SK-N-SH (cell line): Measurements from ENCODE around the gene PTPA. TPM values are rescaled to one million over a fixed set of nuclear protein-coding genes. Genes with fewer than 3 reads are reported as not detected.

ENCODE experiments used
- CTCF ChIA-PET: fragments of 300-600, 350-600 bp; formaldehyde crosslinking; extraction: SDS; loops from one replicate; lab custom pipeline; 2021; lab: Yijun Ruan, JAX
- POLR2A ChIA-PET: fragments of 350-600 bp; sonication (Branson Sonifier 250); formaldehyde crosslinking; extraction: SDS; loops from one replicate; lab custom pipeline; 2020; ENCODE audit warnings: antibody characterized with exemption, inconsistent platforms; lab: Yijun Ruan, JAX
- DNase-seq: peaks from one replicate; pipeline ENCODE4 v3.0.0; 2012
- H2AFZ ChIP-seq: fragments of 200-600 bp; sonication (generic); 2 replicates; pipeline ENCODE4 v1.8.1; 2016; ENCODE audit warnings: antibody characterized with exemption, mild to moderate bottlenecking, low read depth
- H3F3A ChIP-seq: fragments of 200-600 bp; sonication (generic); replicated peaks from 2 replicates; pipeline ENCODE3; 2016; ENCODE audit warnings: antibody characterized with exemption, mild to moderate bottlenecking; ENCODE audit not compliant: insufficient read depth
- H3K27ac ChIP-seq, 2 experiments: fragments of 200-500 bp in 1 of 2; fragments of 200-600 bp in 1 of 2; sonication (Bioruptor generic) in 1 of 2; sonication (generic), shearing (Covaris generic) in 1 of 2; 2 replicates each; pipeline versions ENCODE4 v1.5.1 to v1.6.1; 2014 to 2016; ENCODE audit warnings: low read depth in 2 of 2, inconsistent platforms in 1 of 2, low read length in 1 of 2, mild to moderate bottlenecking in 1 of 2, mixed read lengths in 1 of 2
- H3K27me3 ChIP-seq: fragments of 200-600 bp; sonication (generic), shearing (Covaris generic); 2 replicates; pipeline ENCODE4 v1.6.1; 2016; ENCODE audit warnings: mixed run types; ENCODE audit not compliant: insufficient read depth
- H3K36me3 ChIP-seq, 2 experiments: fragments of 200-500 bp in 1 of 2; fragments of 200-600 bp in 1 of 2; sonication (Bioruptor generic) in 1 of 2; sonication (generic) in 1 of 2; replicated peaks in 1 of 2; 2 replicates each; pipeline versions ENCODE3 to v1.5.1; 2014 to 2016; ENCODE audit warnings: low read length in 1 of 2, mild to moderate bottlenecking in 1 of 2; ENCODE audit not compliant: insufficient read depth in 2 of 2, control insufficient read depth in 1 of 2
- H3K4me1 ChIP-seq, 2 experiments: fragments of 200-500 bp in 1 of 2; fragments of 200-600 bp in 1 of 2; sonication (Bioruptor generic) in 1 of 2; sonication (generic), shearing (Covaris generic) in 1 of 2; 2 replicates each; pipeline versions ENCODE4 v1.5.1 to v1.6.1; 2014 to 2016; ENCODE audit warnings: low read depth in 1 of 2, low read length in 1 of 2, mixed run types in 1 of 2; ENCODE audit not compliant: insufficient read depth in 2 of 2, control insufficient read depth in 1 of 2
- H3K4me2 ChIP-seq: fragments of 200-600 bp; sonication (generic), shearing (Covaris generic); 2 replicates; pipeline ENCODE4 v1.6.1; 2017; ENCODE audit warnings: mixed run types
- H3K4me3 ChIP-seq, 2 experiments: fragments of 200-500 bp in 1 of 2; fragments of 200-600 bp in 1 of 2; sonication (Bioruptor generic) in 1 of 2; sonication (generic), shearing (Covaris generic) in 1 of 2; 2 replicates each; pipeline versions ENCODE4 v1.5.1 to v1.8.1; 2014 to 2016; ENCODE audit warnings: low read depth in 2 of 2, inconsistent platforms in 1 of 2, low read length in 1 of 2, mild to moderate bottlenecking in 1 of 2, mixed read lengths in 1 of 2, moderate library complexity in 1 of 2
- H3K79me2 ChIP-seq: fragments of 200-600 bp; sonication (generic); 2 replicates; pipeline ENCODE4 v1.8.1; 2017; ENCODE audit warnings: mild to moderate bottlenecking; ENCODE audit not compliant: insufficient read depth
- H3K9ac ChIP-seq: fragments of 200-600 bp; sonication (generic); 2 replicates; pipeline ENCODE4 v1.6.1; 2017; ENCODE audit warnings: mixed run types
- H3K9me2 ChIP-seq: fragments of 200-600 bp; sonication (generic); 2 replicates; pipeline ENCODE4 v1.6.1; 2017; ENCODE audit warnings: mixed run types
- H3K9me3 ChIP-seq: fragments of 200-600 bp; sonication (generic); 2 replicates; pipeline ENCODE4 v1.6.1; 2017; ENCODE audit warnings: mixed run types, mild to moderate bottlenecking, moderate library complexity
- H4K20me1 ChIP-seq: fragments of 200-600 bp; sonication (generic); 2 replicates; pipeline ENCODE4 v1.6.1; 2017; ENCODE audit warnings: mild to moderate bottlenecking, mixed run types; ENCODE audit not compliant: insufficient read depth
- CHD2 ChIP-seq: fragments of 150-350 bp; IDR thresholded peaks from 2 replicates; pipeline ENCODE4 v1.6.1; 2018; ENCODE audit warnings: low read length; ENCODE audit not compliant: partially characterized antibody
- FOSL2 ChIP-seq: IDR thresholded peaks from 2 replicates; pipeline ENCODE4 v1.4.0; 2012; ENCODE audit warnings: low read depth, mild to moderate bottlenecking, moderate library complexity, borderline replicate concordance
- FOXJ3 ChIP-seq: sonication (generic); formaldehyde crosslinking; IDR thresholded peaks from 2 replicates; pipeline ENCODE4 v1.5.1; 2020; ENCODE audit warnings: mild to moderate bottlenecking, missing genetic modification reagents
- FOXM1 ChIP-seq: IDR thresholded peaks from 2 replicates; pipeline ENCODE4 v1.4.0; 2012; ENCODE audit warnings: low read depth, mild to moderate bottlenecking
- GATA2 ChIP-seq: sonication (generic); formaldehyde crosslinking; IDR thresholded peaks from 2 replicates; pipeline ENCODE4 v1.5.0; 2020; ENCODE audit warnings: mild to moderate bottlenecking, missing genetic modification reagents
- NFIC ChIP-seq: IDR thresholded peaks from 2 replicates; pipeline ENCODE4 v1.4.0; 2012; ENCODE audit warnings: borderline replicate concordance
- RAD21 ChIP-seq: IDR thresholded peaks from 2 replicates; pipeline ENCODE4 v1.6.1; 2012; ENCODE audit warnings: mild to moderate bottlenecking, low read length
- RCOR1 ChIP-seq: fragments of 150-350 bp; IDR thresholded peaks from 2 replicates; pipeline ENCODE4 v1.6.1; 2017; ENCODE audit warnings: antibody characterized with exemption, low read length
- RXRA ChIP-seq: IDR thresholded peaks from 2 replicates; pipeline ENCODE4 v1.4.0; 2012; ENCODE audit warnings: low read depth, mild to moderate bottlenecking, borderline replicate concordance
- SIN3A ChIP-seq: IDR thresholded peaks from 2 replicates; pipeline ENCODE4 v1.6.1; 2012; ENCODE audit warnings: low read depth, mild to moderate bottlenecking, low read length, moderate library complexity, borderline replicate concordance
- TCF12 ChIP-seq: IDR thresholded peaks from 2 replicates; pipeline ENCODE4 v1.4.0; 2012
- TEAD4 ChIP-seq: IDR thresholded peaks from 2 replicates; pipeline ENCODE4 v1.4.0; 2012; ENCODE audit warnings: mild to moderate bottlenecking, borderline replicate concordance; ENCODE audit not compliant: insufficient read depth
- WGBS: methylation state at CpG from one replicate; pipeline ENCODE4 v1.1.6; 2017; ENCODE audit warnings: low lambda C conversion rate; 5-methylcytosine and 5-hydroxymethylcytosine counted together
- polyA plus RNA-seq, 3 experiments: library from polyadenylated mRNA; depleted of rRNA; stranded (reverse); fragments of >200 nt; gene quantifications; 2 replicates each; pipeline ENCODE4 v1.2.3, GENCODE V29; 2012
- TF ChIP-seq, protein P1 (sequence below): IDR thresholded peaks from 2 replicates; pipeline ENCODE4 v1.6.1; 2012; ENCODE audit warnings: mild to moderate bottlenecking, low read depth, low read length, moderate library complexity
- TF ChIP-seq, protein P2 (sequence below): IDR thresholded peaks from 2 replicates; pipeline ENCODE4; 2012
- TF ChIP-seq, protein P3 (sequence below): fragments of 200-600 bp; sonication (generic); IDR thresholded peaks from 2 replicates; pipeline ENCODE4 v1.6.1; 2017; ENCODE audit warnings: antibody characterized with exemption, mild to moderate bottlenecking, moderate library complexity
- TF ChIP-seq, protein P4 (sequence below): IDR thresholded peaks from 2 replicates; pipeline ENCODE4 v1.4.0; 2012; ENCODE audit warnings: low read depth, borderline replicate concordance
- TF ChIP-seq, protein P5 (sequence below): IDR thresholded peaks from 2 replicates; pipeline ENCODE4 v1.4.0; 2012; ENCODE audit warnings: low read depth, borderline replicate concordance

PTPA gene
- polyA plus RNA-seq, 1 of the 3 experiments (the other 2 are of a cell fraction): 130 TPM

DNA sequence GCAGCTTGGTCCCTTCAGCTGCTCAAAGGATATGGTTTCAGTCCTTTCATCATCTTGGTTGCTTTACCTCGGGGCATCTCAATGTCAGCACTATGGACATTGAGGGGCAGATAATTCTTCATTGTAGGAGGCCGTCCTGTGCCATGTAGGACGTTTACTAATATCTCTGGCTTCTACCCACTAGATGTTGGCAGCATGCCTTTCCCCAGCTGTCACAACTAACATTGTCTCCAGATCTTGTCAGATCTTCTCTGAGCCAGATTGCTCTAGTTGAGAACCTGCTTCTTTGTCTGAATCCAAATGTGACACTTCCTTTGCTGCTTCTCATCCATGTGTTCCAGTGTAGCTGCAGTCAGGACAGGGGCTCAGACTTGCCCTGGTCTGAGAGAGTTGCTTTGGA, 10.3 kb downstream of the PTPA start:
- Histone ChIP-seq H3K4me1 (peaks cover 2 to 15% of the 10 kb centered on the region in 2 experiments; a peak in 3 of 4 replicates), H3K79me2 (peaks cover 50% of the 10 kb centered on the region), H2AFZ (no peak overlapping the region), H4K20me1 (no peaks in the 10 kb centered on the region), H3K9ac (peak overlapping the region; percentile 39; the same call in 1 of the 2 replicates), H3K27me3 (no peaks in the 10 kb centered on the region), H3K4me2 (peak overlapping the region; percentile 25; the same call in 1 of the 2 replicates), H3K9me3 (no peaks in the 10 kb centered on the region), H3K27ac (peak overlapping the region; percentile 1 to 59; a peak in 3 of 4 replicates), H3K4me3 (no peak overlapping the region), H3K36me3 (peaks cover 7 to 9% of the 10 kb centered on the region in 2 experiments), H3K9me2 (no peaks in the 10 kb centered on the region), H3F3A (peaks cover 4% of the 10 kb centered on the region)
- ChIA-PET POLR2A (interaction anchor here (0.6 kb wide), 1 partner anchor 205 kb away, joined by 3 read pairs; no protein-coding TSS in a partner anchor), CTCF (interaction anchor here (0.5 to 16.0 kb wide), 6 partner anchors 9 to 520 kb away, joined by 3 to 211 read pairs (median 6); partner anchors contain the start of gene C9orf50)
- no peak for TF ChIP-seq RCOR1
- TF ChIP-seq SIN3A: 0 out of 2 replicates have a peak, but pooled peaks have one; percentile 16
- TF ChIP-seq NFIC: peak; percentile 28; the same call in 1 of the 2 replicates
- no peak for TF ChIP-seq CHD2
- TF ChIP-seq, protein P1, sequence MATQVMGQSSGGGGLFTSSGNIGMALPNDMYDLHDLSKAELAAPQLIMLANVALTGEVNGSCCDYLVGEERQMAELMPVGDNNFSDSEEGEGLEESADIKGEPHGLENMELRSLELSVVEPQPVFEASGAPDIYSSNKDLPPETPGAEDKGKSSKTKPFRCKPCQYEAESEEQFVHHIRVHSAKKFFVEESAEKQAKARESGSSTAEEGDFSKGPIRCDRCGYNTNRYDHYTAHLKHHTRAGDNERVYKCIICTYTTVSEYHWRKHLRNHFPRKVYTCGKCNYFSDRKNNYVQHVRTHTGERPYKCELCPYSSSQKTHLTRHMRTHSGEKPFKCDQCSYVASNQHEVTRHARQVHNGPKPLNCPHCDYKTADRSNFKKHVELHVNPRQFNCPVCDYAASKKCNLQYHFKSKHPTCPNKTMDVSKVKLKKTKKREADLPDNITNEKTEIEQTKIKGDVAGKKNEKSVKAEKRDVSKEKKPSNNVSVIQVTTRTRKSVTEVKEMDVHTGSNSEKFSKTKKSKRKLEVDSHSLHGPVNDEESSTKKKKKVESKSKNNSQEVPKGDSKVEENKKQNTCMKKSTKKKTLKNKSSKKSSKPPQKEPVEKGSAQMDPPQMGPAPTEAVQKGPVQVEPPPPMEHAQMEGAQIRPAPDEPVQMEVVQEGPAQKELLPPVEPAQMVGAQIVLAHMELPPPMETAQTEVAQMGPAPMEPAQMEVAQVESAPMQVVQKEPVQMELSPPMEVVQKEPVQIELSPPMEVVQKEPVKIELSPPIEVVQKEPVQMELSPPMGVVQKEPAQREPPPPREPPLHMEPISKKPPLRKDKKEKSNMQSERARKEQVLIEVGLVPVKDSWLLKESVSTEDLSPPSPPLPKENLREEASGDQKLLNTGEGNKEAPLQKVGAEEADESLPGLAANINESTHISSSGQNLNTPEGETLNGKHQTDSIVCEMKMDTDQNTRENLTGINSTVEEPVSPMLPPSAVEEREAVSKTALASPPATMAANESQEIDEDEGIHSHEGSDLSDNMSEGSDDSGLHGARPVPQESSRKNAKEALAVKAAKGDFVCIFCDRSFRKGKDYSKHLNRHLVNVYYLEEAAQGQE: no peak
- TF ChIP-seq RAD21: no peak
- TF ChIP-seq, protein P2, sequence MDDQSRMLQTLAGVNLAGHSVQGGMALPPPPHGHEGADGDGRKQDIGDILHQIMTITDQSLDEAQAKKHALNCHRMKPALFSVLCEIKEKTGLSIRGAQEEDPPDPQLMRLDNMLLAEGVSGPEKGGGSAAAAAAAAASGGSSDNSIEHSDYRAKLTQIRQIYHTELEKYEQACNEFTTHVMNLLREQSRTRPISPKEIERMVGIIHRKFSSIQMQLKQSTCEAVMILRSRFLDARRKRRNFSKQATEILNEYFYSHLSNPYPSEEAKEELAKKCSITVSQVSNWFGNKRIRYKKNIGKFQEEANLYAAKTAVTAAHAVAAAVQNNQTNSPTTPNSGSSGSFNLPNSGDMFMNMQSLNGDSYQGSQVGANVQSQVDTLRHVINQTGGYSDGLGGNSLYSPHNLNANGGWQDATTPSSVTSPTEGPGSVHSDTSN: peak; percentile 58; the same call in 1 of the 2 replicates
- TF ChIP-seq, protein P3, sequence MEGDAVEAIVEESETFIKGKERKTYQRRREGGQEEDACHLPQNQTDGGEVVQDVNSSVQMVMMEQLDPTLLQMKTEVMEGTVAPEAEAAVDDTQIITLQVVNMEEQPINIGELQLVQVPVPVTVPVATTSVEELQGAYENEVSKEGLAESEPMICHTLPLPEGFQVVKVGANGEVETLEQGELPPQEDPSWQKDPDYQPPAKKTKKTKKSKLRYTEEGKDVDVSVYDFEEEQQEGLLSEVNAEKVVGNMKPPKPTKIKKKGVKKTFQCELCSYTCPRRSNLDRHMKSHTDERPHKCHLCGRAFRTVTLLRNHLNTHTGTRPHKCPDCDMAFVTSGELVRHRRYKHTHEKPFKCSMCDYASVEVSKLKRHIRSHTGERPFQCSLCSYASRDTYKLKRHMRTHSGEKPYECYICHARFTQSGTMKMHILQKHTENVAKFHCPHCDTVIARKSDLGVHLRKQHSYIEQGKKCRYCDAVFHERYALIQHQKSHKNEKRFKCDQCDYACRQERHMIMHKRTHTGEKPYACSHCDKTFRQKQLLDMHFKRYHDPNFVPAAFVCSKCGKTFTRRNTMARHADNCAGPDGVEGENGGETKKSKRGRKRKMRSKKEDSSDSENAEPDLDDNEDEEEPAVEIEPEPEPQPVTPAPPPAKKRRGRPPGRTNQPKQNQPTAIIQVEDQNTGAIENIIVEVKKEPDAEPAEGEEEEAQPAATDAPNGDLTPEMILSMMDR: no peak
- TF ChIP-seq, protein P4, sequence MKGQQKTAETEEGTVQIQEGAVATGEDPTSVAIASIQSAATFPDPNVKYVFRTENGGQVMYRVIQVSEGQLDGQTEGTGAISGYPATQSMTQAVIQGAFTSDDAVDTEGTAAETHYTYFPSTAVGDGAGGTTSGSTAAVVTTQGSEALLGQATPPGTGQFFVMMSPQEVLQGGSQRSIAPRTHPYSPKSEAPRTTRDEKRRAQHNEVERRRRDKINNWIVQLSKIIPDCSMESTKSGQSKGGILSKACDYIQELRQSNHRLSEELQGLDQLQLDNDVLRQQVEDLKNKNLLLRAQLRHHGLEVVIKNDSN: no peak
- TF ChIP-seq FOSL2: no peak
- TF ChIP-seq TCF12: peak; percentile 43; the same call in 1 of the 2 replicates
- no peak for TF ChIP-seq FOXM1
- no peak for TF ChIP-seq FOXJ3 (CRISPR knock-in tag)
- TF ChIP-seq, protein P5, sequence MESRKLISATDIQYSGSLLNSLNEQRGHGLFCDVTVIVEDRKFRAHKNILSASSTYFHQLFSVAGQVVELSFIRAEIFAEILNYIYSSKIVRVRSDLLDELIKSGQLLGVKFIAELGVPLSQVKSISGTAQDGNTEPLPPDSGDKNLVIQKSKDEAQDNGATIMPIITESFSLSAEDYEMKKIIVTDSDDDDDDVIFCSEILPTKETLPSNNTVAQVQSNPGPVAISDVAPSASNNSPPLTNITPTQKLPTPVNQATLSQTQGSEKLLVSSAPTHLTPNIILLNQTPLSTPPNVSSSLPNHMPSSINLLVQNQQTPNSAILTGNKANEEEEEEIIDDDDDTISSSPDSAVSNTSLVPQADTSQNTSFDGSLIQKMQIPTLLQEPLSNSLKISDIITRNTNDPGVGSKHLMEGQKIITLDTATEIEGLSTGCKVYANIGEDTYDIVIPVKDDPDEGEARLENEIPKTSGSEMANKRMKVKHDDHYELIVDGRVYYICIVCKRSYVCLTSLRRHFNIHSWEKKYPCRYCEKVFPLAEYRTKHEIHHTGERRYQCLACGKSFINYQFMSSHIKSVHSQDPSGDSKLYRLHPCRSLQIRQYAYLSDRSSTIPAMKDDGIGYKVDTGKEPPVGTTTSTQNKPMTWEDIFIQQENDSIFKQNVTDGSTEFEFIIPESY: no peak
- no peak for TF ChIP-seq TEAD4
- no peak for TF ChIP-seq GATA2 (CRISPR knock-in tag)
- TF ChIP-seq RXRA: no peak
- 56% methylated on average over 3 of the region's 3 CpGs for WGBS
- DNase-seq: no peak
